Tibial nerve (tissue), 4 donors: ENCODE results near the gene KRTAP1-5.

Experiments used
- EP300 ChIP-seq, 2 donors: sonication (generic); formaldehyde crosslinking; IDR thresholded peaks; one replicate each; pipeline ENCODE4 v1.6.1; 2017; ENCODE audit warnings: antibody characterized with exemption in 2 of 2, mild to moderate bottlenecking in 1 of 2
- POLR2A ChIP-seq, 2 donors: fragments of 450-650 bp; IDR thresholded peaks; one replicate each; pipeline ENCODE4 v1.6.1; 2017; ENCODE audit warnings: antibody characterized with exemption in 2 of 2, mild to moderate bottlenecking in 2 of 2, moderate library complexity in 2 of 2
- TF ChIP-seq, protein P1 (sequence below), 5 experiments: fragments of 200-600 bp in 3 of 5; fragments of 450-650 bp in 2 of 5; sonication (generic) in 3 of 5; IDR thresholded peaks; one replicate each; pipeline ENCODE4 v1.5.1; 2016 to 2019; ENCODE audit warnings: antibody characterized with exemption in 5 of 5, mild to moderate bottlenecking in 3 of 5, moderate library complexity in 2 of 5

DNA sequence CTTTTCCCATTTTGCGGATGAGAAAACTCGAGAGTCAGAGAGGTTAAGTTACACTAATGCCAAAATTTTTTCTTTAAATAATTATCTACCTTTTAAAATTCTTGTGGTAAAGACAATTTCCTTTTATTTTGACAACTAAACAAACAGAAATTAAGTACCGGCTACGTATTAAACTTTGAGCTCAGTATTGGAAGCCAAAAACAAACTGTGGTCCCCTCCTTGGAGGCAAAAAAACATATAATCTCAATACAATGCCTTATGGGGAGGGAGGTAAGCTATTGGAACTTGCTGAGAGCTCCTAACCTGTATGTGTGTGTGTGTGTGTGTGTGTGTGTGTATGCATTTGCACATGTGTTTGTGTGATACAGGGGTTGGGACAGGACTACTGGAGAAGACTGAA is 36.4 kb upstream of the KRTAP1-5 start:
- TF ChIP-seq POLR2A (IDR thresholded peaks at IDR 0.05) (no peak), EP300 (IDR thresholded peaks at IDR 0.05) (no peak)
- TF ChIP-seq, protein P1, sequence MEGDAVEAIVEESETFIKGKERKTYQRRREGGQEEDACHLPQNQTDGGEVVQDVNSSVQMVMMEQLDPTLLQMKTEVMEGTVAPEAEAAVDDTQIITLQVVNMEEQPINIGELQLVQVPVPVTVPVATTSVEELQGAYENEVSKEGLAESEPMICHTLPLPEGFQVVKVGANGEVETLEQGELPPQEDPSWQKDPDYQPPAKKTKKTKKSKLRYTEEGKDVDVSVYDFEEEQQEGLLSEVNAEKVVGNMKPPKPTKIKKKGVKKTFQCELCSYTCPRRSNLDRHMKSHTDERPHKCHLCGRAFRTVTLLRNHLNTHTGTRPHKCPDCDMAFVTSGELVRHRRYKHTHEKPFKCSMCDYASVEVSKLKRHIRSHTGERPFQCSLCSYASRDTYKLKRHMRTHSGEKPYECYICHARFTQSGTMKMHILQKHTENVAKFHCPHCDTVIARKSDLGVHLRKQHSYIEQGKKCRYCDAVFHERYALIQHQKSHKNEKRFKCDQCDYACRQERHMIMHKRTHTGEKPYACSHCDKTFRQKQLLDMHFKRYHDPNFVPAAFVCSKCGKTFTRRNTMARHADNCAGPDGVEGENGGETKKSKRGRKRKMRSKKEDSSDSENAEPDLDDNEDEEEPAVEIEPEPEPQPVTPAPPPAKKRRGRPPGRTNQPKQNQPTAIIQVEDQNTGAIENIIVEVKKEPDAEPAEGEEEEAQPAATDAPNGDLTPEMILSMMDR (IDR thresholded peaks at IDR 0.05), result no peak
